Measurements from ENCODE around the gene MAP2K1.
A peak's percentile ranks its signal among the peaks of the same experiment; 100 is the strongest.
"Not testable (repeated sequence)": the region's sequence is repeated elsewhere in the genome, so short reads cannot be mapped to it uniquely, and the experiment has no call there.

MAP2K1 gene

DNA sequence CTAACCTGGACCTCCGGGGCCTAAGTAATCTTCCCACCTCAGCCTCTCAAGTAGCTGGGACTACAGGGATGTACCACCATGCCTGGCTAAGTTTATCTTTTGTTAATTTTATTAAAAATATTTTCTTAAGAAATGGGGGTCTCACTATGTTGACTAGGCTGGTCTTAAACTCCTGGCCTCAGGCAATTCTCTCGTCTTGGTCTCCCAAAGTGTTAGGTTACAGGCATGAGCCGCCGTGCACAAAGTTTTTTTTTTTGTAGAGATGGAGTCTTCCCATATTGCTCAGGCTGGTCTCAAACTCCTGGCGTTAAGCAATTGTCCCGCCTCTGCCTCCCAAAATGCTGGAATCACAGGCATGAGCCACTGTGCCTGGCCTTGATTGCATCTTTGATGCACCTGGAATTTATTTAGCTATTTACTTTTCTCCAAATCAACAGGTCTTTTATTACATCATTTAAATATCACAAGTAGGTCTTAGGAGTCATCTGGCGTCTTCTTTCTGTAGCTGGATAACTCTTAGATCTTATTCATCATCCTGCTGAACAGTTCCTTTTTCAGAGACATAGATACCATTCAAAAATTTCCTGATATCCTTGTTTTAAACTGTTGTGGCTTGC lies 7.8 kb upstream of the MAP2K1 start:
- TF ChIP-seq, protein P1, sequence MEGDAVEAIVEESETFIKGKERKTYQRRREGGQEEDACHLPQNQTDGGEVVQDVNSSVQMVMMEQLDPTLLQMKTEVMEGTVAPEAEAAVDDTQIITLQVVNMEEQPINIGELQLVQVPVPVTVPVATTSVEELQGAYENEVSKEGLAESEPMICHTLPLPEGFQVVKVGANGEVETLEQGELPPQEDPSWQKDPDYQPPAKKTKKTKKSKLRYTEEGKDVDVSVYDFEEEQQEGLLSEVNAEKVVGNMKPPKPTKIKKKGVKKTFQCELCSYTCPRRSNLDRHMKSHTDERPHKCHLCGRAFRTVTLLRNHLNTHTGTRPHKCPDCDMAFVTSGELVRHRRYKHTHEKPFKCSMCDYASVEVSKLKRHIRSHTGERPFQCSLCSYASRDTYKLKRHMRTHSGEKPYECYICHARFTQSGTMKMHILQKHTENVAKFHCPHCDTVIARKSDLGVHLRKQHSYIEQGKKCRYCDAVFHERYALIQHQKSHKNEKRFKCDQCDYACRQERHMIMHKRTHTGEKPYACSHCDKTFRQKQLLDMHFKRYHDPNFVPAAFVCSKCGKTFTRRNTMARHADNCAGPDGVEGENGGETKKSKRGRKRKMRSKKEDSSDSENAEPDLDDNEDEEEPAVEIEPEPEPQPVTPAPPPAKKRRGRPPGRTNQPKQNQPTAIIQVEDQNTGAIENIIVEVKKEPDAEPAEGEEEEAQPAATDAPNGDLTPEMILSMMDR (IDR thresholded peaks at IDR 0.05; ENCODE audit: low read depth, low read length, poor library complexity, severe bottlenecking), result no peak
- TF ChIP-seq EZH2phosphoT487 (IDR thresholded peaks at IDR 0.05; ENCODE audit: borderline replicate concordance, low read length), result no peak
- Histone ChIP-seq H3K36me3 (ENCODE audit: control insufficient read depth, low read length) (no peaks in the 10 kb centered on the region), H3F3A (ENCODE audit: control insufficient read depth, insufficient read depth) (no peaks in the 10 kb centered on the region), H3K4me3 (ENCODE audit: low read length) (no peak overlapping the region), H3K4me2 (ENCODE audit: low read length) (no peak overlapping the region), H4K20me1 (ENCODE audit: control insufficient read depth, insufficient read depth, low read depth, low read length) (no peaks in the 10 kb centered on the region), H3K79me2 (ENCODE audit: control insufficient read depth, low read length) (no peaks in the 10 kb centered on the region), H3K9me3 (ENCODE audit: control insufficient read depth, insufficient read depth, low read length) (no peaks in the 10 kb centered on the region), H3K27me3 (ENCODE audit: control insufficient read depth, low read length) (no peaks in the 10 kb centered on the region), H3K27ac (ENCODE audit: low read depth, low read length) (no peak overlapping the region), H3K4me1 (ENCODE audit: control insufficient read depth, low read length) (no peaks in the 10 kb centered on the region), H3K9me2 (replicated peaks; ENCODE audit: control insufficient read depth, low read length) (no peaks in the 10 kb centered on the region)

DNA sequence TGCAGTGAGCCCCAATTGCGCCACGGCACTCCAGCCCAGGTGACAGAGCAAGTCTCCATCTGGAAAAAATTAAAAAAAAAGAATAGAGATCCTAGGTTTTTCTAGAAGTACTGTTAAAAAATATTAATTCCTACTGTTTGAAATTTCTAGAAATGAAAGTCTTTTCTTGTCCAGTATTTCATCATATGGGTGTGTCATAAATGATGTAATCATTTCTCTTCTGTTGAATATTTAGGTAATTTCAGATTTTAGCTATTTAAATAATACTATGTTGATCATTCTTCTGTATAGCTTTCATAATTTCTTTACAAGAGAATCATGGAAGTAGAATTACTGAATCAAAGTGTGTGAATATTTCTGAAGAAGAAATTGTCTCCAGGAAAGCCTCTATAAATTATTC lies 5.3 kb upstream of the MAP2K1 start:
- H3K36me3 ChIP-seq (ENCODE audit: control insufficient read depth, low read length); H3F3A ChIP-seq (ENCODE audit: control insufficient read depth, insufficient read depth); H3K4me2 ChIP-seq (ENCODE audit: low read length); H4K20me1 ChIP-seq (ENCODE audit: control insufficient read depth, insufficient read depth, low read depth, low read length); H3K4me3 ChIP-seq (ENCODE audit: low read length); H3K4me1 ChIP-seq (ENCODE audit: control insufficient read depth, low read length); H3K27me3 ChIP-seq (ENCODE audit: control insufficient read depth, low read length); H3K9me2 ChIP-seq (replicated peaks; ENCODE audit: control insufficient read depth, low read length); H3K9me3 ChIP-seq (ENCODE audit: control insufficient read depth, insufficient read depth, low read length); H3K27ac ChIP-seq (ENCODE audit: low read depth, low read length): not testable (repeated sequence)
- peaks cover 11% of the 10 kb centered on the region for H3K79me2 ChIP-seq (ENCODE audit: control insufficient read depth, low read length)

DNA sequence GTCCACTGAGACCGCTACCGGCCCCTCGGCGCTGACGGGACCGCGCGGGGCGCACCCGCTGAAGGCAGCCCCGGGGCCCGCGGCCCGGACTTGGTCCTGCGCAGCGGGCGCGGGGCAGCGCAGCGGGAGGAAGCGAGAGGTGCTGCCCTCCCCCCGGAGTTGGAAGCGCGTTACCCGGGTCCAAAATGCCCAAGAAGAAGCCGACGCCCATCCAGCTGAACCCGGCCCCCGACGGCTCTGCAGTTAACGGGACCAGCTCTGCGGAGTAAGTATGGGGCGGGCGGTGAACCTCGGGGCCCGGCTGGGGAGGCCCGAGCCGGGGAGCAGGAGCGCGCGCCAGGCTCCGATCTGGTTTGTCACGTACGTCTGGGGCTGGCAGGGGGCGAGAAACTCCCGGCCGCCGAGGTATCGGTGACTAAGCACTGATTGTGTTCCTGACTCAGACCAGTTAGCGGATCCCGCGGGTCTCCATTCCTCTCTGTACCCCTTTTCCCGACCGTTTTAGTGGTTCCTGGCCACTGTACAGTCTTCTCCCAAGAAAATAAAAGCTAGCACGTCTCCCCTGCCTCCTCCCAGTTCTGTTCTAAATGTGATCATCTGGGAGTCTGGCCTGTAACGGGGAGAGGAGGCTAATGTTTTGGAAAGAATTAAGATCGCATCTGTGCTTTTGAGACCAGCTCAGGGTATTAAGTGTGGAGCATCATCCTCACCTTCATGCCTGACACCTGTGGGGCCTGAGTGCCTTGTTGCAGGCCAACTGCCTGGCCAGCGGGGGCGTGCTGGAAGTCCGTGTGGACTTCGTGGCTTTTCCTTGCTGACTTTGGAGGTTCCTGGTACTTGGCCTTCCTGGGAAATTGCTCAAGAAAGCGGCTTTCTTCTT lies 691 bp downstream of the MAP2K1 start:
- H3K9me3 ChIP-seq (ENCODE audit: control insufficient read depth, insufficient read depth, low read length), result no peaks in the 10 kb centered on the region

More for the DNA sequence above, 691 bp downstream of the MAP2K1 start:
- Histone ChIP-seq H3K27me3 (ENCODE audit: control insufficient read depth, low read length) (no peaks in the 10 kb centered on the region), H3K79me2 (ENCODE audit: control insufficient read depth, low read length) (peaks cover 69% of the 10 kb centered on the region), H3K4me2 (ENCODE audit: low read length) (peak overlapping the region; percentile 71), H3K27ac (ENCODE audit: low read depth, low read length) (peak overlapping the region; percentile 87), H3K4me1 (ENCODE audit: control insufficient read depth, low read length) (peaks cover 47% of the 10 kb centered on the region), H4K20me1 (ENCODE audit: control insufficient read depth, insufficient read depth, low read depth, low read length) (peaks cover 12% of the 10 kb centered on the region; the same call in 1 of the 2 replicates), H3K4me3 (ENCODE audit: low read length) (peak overlapping the region; percentile 86), H3F3A (ENCODE audit: control insufficient read depth, insufficient read depth) (peaks cover 26% of the 10 kb centered on the region), H3K9me2 (replicated peaks; ENCODE audit: control insufficient read depth, low read length) (no peaks in the 10 kb centered on the region), H3K36me3 (ENCODE audit: control insufficient read depth, low read length) (peaks cover 45% of the 10 kb centered on the region)
- TF ChIP-seq, protein P1 (IDR thresholded peaks at IDR 0.05; ENCODE audit: low read depth, low read length, poor library complexity, severe bottlenecking), result peak; percentile 55
- TF ChIP-seq EZH2phosphoT487 (IDR thresholded peaks at IDR 0.05; ENCODE audit: borderline replicate concordance, low read length), result no peak
